NCI-H226 (cell line): ENCODE measurements around the gene MELK.

ENCODE experiments used
- DNase-seq: peaks from one replicate; pipeline ENCODE4 v3.0.0-alpha.2; 2015

Gene MELK

DNA sequence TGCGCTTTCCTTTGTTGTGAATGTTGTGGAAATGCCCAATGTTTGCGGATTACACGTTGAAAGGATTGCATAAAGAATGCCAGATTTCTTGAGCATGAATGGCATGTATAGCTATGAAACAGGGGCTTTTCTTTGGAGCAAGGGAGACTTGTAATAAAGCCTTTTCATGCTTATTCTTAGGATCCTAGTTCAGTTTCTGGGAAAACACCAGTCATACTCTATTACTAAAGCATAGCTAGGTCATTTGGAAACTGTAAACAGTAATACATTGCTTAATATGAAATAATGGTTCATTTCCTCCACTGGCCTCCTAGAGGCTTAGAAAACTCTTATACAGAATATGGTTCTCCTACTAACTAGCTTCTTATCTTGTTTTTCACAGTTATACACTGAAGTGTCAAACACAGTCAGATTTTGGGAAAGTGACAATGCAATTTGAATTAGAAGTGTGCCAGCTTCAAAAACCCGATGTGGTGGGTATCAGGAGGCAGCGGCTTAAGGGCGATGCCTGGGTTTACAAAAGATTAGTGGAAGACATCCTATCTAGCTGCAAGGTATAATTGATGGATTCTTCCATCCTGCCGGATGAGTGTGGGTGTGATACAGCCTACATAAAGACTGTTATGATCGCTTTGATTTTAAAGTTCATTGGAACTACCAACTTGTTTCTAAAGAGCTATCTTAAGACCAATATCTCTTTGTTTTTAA is 104.2 kb downstream of the MELK start:
- DNase-seq: no peak

DNA sequence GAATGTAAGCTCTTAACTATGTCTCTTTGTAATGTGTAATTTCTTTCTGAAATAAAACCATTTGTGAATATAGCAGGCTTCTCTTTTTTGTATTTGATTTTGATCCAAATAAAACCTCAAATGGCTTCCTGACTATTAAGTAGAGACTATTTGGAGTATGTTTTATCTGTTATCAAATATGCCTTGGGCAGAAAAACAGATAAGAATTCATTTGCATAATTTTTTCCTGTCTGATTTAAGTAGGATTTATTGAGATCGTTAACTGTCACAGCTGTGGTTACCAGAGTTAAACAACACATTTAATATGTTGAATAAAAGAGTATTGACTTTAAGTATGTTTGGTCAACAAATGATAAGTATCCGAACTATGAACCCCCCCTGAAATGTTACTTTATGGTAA is 104.9 kb downstream of the MELK start:
- no peak for DNase-seq

DNA sequence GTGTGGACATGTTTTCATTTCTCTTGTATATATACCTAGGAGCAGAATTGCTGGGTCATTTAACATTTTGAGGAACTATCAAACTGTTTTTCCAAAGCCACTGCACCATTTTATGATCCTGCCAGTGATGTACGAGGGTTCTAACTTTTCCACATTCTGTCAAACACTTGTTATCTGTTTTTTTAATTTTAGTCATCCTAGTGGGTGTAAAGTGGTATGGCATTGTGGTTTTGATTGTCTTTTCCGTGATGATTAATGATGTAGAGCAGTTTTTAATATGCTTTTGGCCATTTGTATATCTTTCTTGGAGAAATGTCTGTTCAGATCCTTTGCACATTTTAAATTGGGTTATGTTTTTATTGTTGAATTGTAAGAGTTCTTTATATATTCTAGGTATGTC is 107.0 kb downstream of the MELK start:
- no peak for DNase-seq

DNA sequence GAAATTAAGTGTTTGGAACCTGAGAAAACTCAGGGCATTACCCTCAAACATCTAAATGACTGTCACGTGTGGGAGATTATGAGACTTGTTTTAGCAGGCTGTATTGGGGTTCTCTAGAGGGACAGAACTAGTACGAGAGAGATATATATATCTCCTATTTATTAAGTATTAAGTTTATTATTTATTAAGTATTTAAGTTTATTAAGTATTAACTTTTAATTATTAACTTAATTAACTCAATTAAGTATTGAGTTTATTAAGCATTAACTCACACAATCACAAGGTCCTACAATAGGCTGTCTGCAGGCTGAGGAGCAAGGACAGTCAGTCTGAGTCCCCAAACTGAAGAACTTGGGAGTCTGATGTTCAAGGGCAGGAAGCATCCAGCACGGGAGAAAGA is 113.8 kb downstream of the MELK start:
- DNase-seq: no peak

DNA sequence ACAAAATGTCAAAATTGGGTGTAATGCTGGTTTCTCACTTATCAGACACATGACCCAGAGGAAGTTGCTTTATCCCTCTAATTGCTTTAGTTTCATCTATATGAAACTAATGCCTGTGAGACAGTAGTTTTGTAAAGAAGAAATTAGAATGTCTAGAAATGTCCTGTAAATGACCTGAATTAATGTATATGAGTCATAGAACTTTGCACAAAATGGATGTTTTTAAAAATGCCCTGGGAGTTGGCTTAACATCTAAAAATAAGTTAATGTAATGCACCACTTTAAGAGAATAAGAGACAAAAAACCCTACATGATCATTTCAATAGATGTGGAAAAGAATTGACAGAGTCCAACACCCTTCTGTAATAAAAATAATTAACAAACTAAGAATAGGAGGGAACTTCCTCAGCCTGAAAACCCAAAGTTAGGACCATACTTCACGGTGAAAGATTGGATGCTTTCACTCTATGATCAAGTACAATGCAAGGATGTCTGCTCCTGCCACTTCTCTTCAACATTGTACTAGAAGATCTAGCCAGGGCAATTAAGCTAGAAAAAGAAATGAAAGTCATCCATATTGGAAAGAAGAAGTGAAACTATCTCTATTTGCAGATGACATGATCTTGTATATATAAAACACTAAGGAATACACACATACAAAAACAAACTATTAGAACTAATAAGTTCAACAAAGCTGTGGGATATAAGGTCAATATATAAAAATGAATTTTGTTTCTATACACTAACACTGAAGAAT is 117.9 kb downstream of the MELK start:
- no peak for DNase-seq

DNA sequence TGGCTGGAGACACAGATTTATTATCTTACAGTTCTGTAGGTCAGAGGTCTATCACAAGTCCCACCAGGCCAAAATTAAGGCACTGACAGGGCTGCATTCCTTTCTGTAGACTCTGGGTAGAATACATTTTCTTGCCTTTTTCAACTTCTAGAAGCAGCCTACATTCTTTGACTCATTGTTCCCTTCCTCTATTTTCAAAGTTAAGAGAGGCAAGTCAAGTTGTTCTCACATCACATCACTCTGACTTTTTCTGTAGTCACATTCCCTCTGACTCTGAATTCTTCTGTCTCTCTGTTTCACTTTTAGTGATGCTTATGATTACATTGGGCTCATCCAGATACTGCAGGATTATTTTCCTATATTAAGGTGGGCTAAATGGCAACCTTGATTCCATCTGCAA is 119.0 kb downstream of the MELK start:
- DNase-seq: no peak

DNA sequence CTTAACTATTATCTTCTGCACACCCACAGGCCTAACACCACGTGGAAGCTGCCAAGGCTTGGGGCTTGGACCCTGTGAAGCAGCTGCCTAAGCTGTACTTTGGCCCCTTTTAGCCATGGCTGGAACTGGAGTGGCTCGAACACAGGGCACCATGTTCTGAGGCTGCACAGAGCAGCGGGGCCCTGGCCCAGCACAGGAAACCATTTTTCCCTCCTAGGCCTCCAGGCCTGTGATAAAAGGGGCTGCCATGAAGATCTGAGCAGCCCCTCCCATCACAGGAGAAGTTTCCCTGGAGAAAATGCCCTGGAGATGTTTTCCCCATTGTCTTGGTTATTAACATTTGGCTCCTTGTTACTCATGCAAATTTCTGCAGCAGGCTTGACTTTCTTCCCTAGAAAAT is 126.3 kb downstream of the MELK start:
- no peak for DNase-seq

DNA sequence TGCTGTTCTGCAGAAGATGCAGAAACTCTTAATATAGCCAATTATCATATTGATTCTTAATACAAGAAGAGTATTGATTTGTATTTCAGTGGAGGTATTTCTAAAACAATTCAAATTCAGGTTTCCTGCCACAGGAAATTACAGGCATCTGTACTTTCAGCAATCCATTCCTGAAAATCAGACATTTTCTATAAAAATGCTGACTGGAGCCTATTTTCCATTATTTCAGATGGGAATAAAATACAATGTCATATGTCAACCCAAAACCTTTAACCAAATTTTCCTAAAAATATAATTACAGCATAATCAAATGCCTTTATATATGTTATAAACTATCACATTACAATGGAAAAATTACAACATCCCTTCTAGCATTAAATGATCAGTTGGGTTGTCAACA is 131.5 kb downstream of the MELK start:
- DNase-seq: no peak

DNA sequence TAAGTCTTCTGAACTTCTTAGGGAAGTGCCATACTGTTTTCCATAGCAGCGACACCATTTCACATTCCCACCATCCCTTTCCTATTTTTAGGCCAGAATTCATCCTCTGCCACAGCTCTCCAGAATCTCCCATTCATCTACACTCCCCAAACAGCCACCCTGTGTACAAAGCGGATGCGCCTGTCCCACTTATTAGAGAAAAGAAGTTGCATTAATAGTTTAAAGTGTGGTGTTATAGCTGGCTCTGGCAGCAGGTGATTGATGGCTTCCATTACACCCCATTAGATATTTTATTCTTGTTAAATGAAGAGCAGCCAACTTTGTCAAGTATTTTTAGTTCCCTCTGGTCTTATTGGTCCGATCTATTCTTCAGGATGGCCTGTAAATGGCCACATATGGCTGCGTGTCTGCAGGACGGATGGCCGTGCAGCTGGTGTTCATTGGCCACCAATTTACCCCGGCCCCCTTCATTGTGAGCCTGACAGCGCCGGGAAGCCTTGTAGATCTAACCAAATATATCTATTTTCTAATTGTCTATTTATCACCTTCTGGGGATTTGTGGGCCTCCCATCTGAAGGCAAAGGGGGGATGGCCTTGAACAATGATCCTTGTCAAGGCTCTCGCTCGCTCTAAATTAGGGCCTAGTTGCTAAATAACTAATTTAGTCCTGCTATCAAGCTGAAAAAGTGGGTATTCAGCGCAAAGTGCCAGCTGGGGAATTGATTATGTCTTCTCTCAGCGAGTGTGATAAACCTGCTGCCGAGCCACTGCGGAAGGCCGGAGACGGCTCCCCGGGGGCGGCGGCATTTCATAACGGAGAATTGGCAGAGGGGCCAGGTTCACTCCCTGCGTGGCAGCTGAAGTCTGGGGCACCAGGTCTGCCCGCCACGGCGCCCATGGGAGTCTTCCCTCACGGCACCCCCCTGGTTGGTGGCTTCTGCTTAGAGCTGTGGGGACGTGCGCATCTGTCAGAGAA is 141.1 kb downstream of the MELK start:
- DNase-seq: no peak

DNA sequence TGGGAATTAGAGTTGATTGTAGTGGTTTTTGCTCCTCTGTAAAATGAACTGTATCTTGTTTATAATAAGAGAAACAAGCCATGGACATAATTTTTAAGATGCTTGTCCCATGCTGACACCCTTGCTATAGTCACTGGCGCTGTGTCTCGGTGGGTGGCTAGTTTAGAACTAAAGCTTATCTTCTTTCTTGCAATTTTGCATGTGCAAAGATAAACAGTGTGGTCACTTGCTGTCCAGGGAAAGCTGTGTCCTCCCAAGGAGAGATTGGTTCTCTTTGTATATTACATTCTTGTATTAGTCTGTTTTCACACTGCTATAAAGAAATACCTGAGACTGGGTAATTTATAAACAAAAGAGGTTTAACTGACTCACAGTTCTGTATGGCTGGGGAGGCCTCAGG is 143.8 kb downstream of the MELK start:
- no peak for DNase-seq

DNA sequence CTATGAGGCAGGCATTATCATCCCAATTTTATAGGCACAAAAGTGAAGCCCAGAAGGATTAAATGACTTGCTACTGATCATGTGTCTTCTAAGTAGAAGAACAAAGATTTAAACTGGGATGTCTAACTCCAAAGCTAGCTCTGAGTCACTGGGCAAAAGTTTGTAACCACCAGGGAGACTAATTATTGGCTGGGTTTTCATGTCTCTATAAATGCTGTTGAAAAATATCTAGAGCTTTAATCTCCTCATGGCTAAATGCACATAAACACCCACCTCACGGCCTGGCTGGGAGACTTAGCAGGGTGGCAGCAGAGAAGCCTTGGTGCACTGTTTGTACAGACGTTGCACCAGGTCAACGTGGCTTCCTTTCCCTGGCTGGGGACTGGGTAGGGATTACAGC is 144.6 kb downstream of the MELK start:
- DNase-seq: no peak

DNA sequence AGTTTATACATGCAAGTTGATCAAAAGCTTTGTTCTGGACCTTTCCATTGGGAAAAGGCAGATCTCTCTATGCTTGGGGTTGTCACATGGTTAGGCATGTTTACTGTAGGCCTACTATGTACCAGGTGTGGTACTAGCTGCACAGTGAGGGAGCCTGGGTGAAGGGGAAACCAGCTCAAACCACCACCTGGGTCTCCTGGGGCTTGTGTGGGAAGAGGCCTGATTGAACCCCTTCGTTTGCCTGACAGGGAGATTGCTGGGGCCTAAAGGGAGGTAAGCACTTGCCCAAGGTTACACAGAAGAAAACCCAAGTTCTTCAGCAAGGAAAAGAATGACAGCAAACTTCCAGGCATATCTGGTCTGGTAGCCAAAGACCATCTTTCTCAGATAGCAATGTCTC is 145.9 kb downstream of the MELK start:
- DNase-seq: no peak

DNA sequence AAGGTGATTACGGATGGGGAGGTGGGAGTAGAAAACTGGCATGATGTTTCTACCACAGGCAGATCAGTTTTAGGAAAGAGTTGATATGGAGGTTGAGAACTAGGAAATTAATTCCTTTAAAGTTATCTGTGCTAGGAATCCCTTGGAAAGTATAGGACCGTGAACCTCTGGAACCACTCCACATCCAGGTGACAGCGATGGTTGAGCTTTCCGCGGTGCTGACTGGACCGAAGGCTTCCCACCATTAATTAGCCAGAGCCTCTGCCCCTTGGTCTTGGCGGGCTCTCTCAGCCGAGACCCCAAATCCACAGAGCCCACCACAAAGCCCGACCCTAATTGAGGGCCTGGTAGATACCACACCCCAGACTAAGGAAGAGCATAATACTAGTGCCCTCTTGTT is 147.3 kb downstream of the MELK start:
- no peak for DNase-seq

DNA sequence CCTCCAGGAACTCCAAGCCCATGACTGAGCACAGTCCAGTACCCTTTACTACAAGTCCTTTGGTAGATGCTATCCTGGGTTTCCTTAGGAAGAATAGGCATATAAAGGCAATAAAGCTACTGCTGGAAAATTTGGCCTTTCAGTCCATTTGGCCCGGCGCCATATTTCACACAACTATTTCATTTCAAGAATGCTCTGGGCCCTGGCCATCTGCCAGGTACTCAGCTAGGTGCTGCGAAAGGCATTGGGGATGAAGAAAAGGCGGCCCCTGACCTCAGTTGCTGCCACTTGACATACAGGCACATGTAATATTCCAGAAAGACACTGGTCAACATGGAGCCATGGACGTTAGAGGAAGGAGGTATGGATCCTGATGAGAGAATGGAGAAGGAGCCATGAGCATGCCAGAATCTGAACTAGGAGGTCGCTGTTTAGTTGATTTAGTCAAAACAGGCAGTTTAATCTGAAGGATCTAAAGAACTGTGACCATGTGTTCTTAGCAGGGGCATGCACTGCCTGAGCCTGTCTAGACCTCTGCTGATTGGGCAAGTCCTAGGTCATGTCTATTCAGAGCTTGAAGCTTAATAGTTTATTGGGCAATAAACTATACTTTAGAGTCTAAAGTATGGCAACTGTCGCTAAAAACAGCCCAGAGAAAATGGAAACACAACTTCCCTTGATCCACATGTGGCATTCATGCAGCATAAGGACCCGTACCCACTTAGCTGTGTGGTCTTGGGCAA is 149.3 kb downstream of the MELK start:
- no peak for DNase-seq

DNA sequence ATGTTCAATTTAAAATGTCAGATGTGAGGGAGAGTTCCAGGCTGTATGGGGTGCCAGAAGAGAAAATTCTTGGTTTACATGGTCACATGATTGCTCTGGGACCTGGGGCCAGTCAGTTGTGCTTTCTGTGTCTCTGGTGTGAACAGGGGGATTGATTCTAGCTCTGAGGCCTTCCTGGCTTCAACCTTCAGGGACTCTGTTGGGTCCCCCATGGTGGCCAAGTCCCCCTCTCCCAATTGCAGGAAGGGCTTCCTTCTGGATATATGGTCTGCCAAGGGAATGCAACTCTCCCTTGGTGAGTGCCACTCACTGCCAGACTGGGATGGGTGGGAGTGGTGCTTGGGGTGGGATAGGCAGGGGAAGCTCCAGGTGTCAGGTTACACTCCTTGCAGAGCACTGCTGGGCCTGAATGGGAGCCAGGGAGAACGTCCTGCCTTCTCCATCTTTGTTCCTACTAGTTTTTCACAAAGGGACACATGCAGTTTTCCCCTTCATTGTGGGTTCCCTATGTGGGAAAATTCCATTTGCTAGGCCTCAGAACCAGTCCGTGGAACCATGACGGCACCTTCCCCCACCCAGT is 153.2 kb downstream of the MELK start:
- no peak for DNase-seq
